Effector memory CD4-positive, alpha-beta T cell (primary cell): Measurements from ENCODE around the gene TKT.

Source experiments
- DNase-seq, 3 donors: peaks; one replicate each; pipeline ENCODE4 v3.0.0-alpha.2; 2020
- H3K27ac ChIP-seq: 2 replicates; pipeline ENCODE4 v1.7.0; 2013; ENCODE audit warnings: mild to moderate bottlenecking, low read length, moderate library complexity; ENCODE audit not compliant: insufficient read depth, poor library complexity, severe bottlenecking
- H3K27me3 ChIP-seq: replicated peaks from 2 replicates; pipeline ENCODE4 v1.7.0; 2013; ENCODE audit warnings: mild to moderate bottlenecking, low read length; ENCODE audit not compliant: insufficient read depth, control insufficient read depth, poor library complexity, severe bottlenecking
- H3K36me3 ChIP-seq: 2 replicates; pipeline ENCODE4 v1.7.0; 2013; ENCODE audit warnings: mild to moderate bottlenecking, low read length, moderate library complexity; ENCODE audit not compliant: control insufficient read depth, insufficient read depth
- H3K4me1 ChIP-seq: 2 replicates; pipeline ENCODE4 v1.7.0; 2013; ENCODE audit warnings: low read length, mild to moderate bottlenecking; ENCODE audit not compliant: control insufficient read depth, insufficient read depth, poor library complexity, severe bottlenecking
- H3K4me3 ChIP-seq: 2 replicates; pipeline ENCODE4 v1.7.0; 2013; ENCODE audit warnings: low read length, low read depth, mild to moderate bottlenecking; ENCODE audit not compliant: insufficient read depth, poor library complexity, severe bottlenecking
- H3K9me3 ChIP-seq: 2 replicates; pipeline ENCODE4 v1.7.0; 2013; ENCODE audit warnings: mild to moderate bottlenecking, low read length, moderate library complexity; ENCODE audit not compliant: control insufficient read depth

Gene TKT

GRCh38 chr3:53218131-53218530, 37.7 kb downstream of the TKT start:
- Histone ChIP-seq H3K36me3 (no peaks in the 10 kb centered on the region), H3K27me3 (no peaks in the 10 kb centered on the region), H3K27ac (no peak overlapping the region), H3K9me3 (no peaks in the 10 kb centered on the region), H3K4me1 (no peaks in the 10 kb centered on the region), H3K4me3 (no peak overlapping the region)
- DNase-seq: no peak

- Histone ChIP-seq H3K4me3 (no peak overlapping the region), H3K9me3 (no peaks in the 10 kb centered on the region), H3K36me3 (no peaks in the 10 kb centered on the region), H3K4me1 (no peaks in the 10 kb centered on the region), H3K27me3 (no peaks in the 10 kb centered on the region), H3K27ac (no peak overlapping the region)
- DNase-seq: no peak
These were observed 38.6 kb downstream of the TKT start for GRCh38 chr3:53217175-53217574.

- Histone ChIP-seq H3K27ac (no peak overlapping the region), H3K36me3 (no peaks in the 10 kb centered on the region), H3K4me3 (no peak overlapping the region), H3K4me1 (no peaks in the 10 kb centered on the region), H3K9me3 (no peaks in the 10 kb centered on the region), H3K27me3 (no peaks in the 10 kb centered on the region)
- DNase-seq: no peak
These were observed 39.1 kb downstream of the TKT start for GRCh38 chr3:53216723-53217122.

- H3K36me3 ChIP-seq: no peaks in the 10 kb centered on the region
- H3K9me3 ChIP-seq: no peaks in the 10 kb centered on the region
- H3K4me3 ChIP-seq: no peak overlapping the region
- DNase-seq: no peak
- H3K27ac ChIP-seq: no peak overlapping the region
- H3K4me1 ChIP-seq: no peaks in the 10 kb centered on the region
- no peaks in the 10 kb centered on the region for H3K27me3 ChIP-seq
These were observed 40.0 kb downstream of the TKT start for GRCh38 chr3:53215816-53216215.

GRCh38 chr3:53213276-53213675, 42.5 kb downstream of the TKT start:
- Histone ChIP-seq H3K27me3 (no peaks in the 10 kb centered on the region), H3K9me3 (no peaks in the 10 kb centered on the region), H3K27ac (no peak overlapping the region), H3K4me3 (no peak overlapping the region), H3K36me3 (no peaks in the 10 kb centered on the region), H3K4me1 (no peaks in the 10 kb centered on the region)
- DNase-seq: no peak

GRCh38 chr3:53211706-53212702, 43.8 kb downstream of the TKT start:
- no peak for DNase-seq
- H3K27me3 ChIP-seq: no peaks in the 10 kb centered on the region
- H3K4me1 ChIP-seq: no peaks in the 10 kb centered on the region
- H3K36me3 ChIP-seq: no peaks in the 10 kb centered on the region
- no peak overlapping the region for H3K4me3 ChIP-seq
- no peak overlapping the region for H3K27ac ChIP-seq
- H3K9me3 ChIP-seq: no peaks in the 10 kb centered on the region

- Histone ChIP-seq H3K36me3 (no peaks in the 10 kb centered on the region), H3K27me3 (no peaks in the 10 kb centered on the region), H3K27ac (no peak overlapping the region), H3K9me3 (no peaks in the 10 kb centered on the region), H3K4me3 (no peak overlapping the region), H3K4me1 (no peaks in the 10 kb centered on the region)
- no peak for DNase-seq
These were observed 53.3 kb downstream of the TKT start for GRCh38 chr3:53202331-53203015.

- H3K27ac ChIP-seq: no peak overlapping the region
- H3K27me3 ChIP-seq: no peaks in the 10 kb centered on the region
- no peaks in the 10 kb centered on the region for H3K9me3 ChIP-seq
- H3K4me1 ChIP-seq: peaks cover 1% of the 10 kb centered on the region
- H3K4me3 ChIP-seq: no peak overlapping the region
- H3K36me3 ChIP-seq: no peaks in the 10 kb centered on the region
- no peak for DNase-seq
These were observed 55.0 kb downstream of the TKT start for GRCh38 chr3:53200501-53201498.

- Histone ChIP-seq H3K9me3 (no peaks in the 10 kb centered on the region), H3K27me3 (no peaks in the 10 kb centered on the region), H3K4me3 (no peak overlapping the region), H3K27ac (no peak overlapping the region), H3K4me1 (peaks cover 3% of the 10 kb centered on the region), H3K36me3 (no peaks in the 10 kb centered on the region)
- no peak for DNase-seq
These were observed 56.0 kb downstream of the TKT start for GRCh38 chr3:53199834-53200233.
